SK-N-SH (cell line): Measurements from ENCODE around the gene EXD2. TPM values are rescaled to one million over a fixed set of nuclear protein-coding genes. Genes with fewer than 3 reads are reported as not detected.

ENCODE experiments used
- CTCF ChIA-PET: fragments of 300-600, 350-600 bp; formaldehyde crosslinking; extraction: SDS; loops from one replicate; lab custom pipeline; 2021; lab: Yijun Ruan, JAX
- POLR2A ChIA-PET: fragments of 350-600 bp; sonication (Branson Sonifier 250); formaldehyde crosslinking; extraction: SDS; loops from one replicate; lab custom pipeline; 2020; ENCODE audit warnings: antibody characterized with exemption, inconsistent platforms; lab: Yijun Ruan, JAX
- DNase-seq: peaks from one replicate; pipeline ENCODE4 v3.0.0; 2012
- H2AFZ ChIP-seq: fragments of 200-600 bp; sonication (generic); 2 replicates; pipeline ENCODE4 v1.8.1; 2016; ENCODE audit warnings: antibody characterized with exemption, mild to moderate bottlenecking, low read depth
- H3F3A ChIP-seq: fragments of 200-600 bp; sonication (generic); replicated peaks from 2 replicates; pipeline ENCODE3; 2016; ENCODE audit warnings: antibody characterized with exemption, mild to moderate bottlenecking; ENCODE audit not compliant: insufficient read depth
- H3K27ac ChIP-seq, 2 experiments: fragments of 200-500 bp in 1 of 2; fragments of 200-600 bp in 1 of 2; sonication (Bioruptor generic) in 1 of 2; sonication (generic), shearing (Covaris generic) in 1 of 2; 2 replicates each; pipeline versions ENCODE4 v1.5.1 to v1.6.1; 2014 to 2016; ENCODE audit warnings: low read depth in 2 of 2, inconsistent platforms in 1 of 2, low read length in 1 of 2, mild to moderate bottlenecking in 1 of 2, mixed read lengths in 1 of 2
- H3K27me3 ChIP-seq: fragments of 200-600 bp; sonication (generic), shearing (Covaris generic); 2 replicates; pipeline ENCODE4 v1.6.1; 2016; ENCODE audit warnings: mixed run types; ENCODE audit not compliant: insufficient read depth
- H3K36me3 ChIP-seq, 2 experiments: fragments of 200-500 bp in 1 of 2; fragments of 200-600 bp in 1 of 2; sonication (Bioruptor generic) in 1 of 2; sonication (generic) in 1 of 2; replicated peaks in 1 of 2; 2 replicates each; pipeline versions ENCODE3 to v1.5.1; 2014 to 2016; ENCODE audit warnings: low read length in 1 of 2, mild to moderate bottlenecking in 1 of 2; ENCODE audit not compliant: insufficient read depth in 2 of 2, control insufficient read depth in 1 of 2
- H3K4me1 ChIP-seq, 2 experiments: fragments of 200-500 bp in 1 of 2; fragments of 200-600 bp in 1 of 2; sonication (Bioruptor generic) in 1 of 2; sonication (generic), shearing (Covaris generic) in 1 of 2; 2 replicates each; pipeline versions ENCODE4 v1.5.1 to v1.6.1; 2014 to 2016; ENCODE audit warnings: low read depth in 1 of 2, low read length in 1 of 2, mixed run types in 1 of 2; ENCODE audit not compliant: insufficient read depth in 2 of 2, control insufficient read depth in 1 of 2
- H3K4me2 ChIP-seq: fragments of 200-600 bp; sonication (generic), shearing (Covaris generic); 2 replicates; pipeline ENCODE4 v1.6.1; 2017; ENCODE audit warnings: mixed run types
- H3K4me3 ChIP-seq, 2 experiments: fragments of 200-500 bp in 1 of 2; fragments of 200-600 bp in 1 of 2; sonication (Bioruptor generic) in 1 of 2; sonication (generic), shearing (Covaris generic) in 1 of 2; 2 replicates each; pipeline versions ENCODE4 v1.5.1 to v1.8.1; 2014 to 2016; ENCODE audit warnings: low read depth in 2 of 2, inconsistent platforms in 1 of 2, low read length in 1 of 2, mild to moderate bottlenecking in 1 of 2, mixed read lengths in 1 of 2, moderate library complexity in 1 of 2
- H3K79me2 ChIP-seq: fragments of 200-600 bp; sonication (generic); 2 replicates; pipeline ENCODE4 v1.8.1; 2017; ENCODE audit warnings: mild to moderate bottlenecking; ENCODE audit not compliant: insufficient read depth
- H3K9ac ChIP-seq: fragments of 200-600 bp; sonication (generic); 2 replicates; pipeline ENCODE4 v1.6.1; 2017; ENCODE audit warnings: mixed run types
- H3K9me2 ChIP-seq: fragments of 200-600 bp; sonication (generic); 2 replicates; pipeline ENCODE4 v1.6.1; 2017; ENCODE audit warnings: mixed run types
- H3K9me3 ChIP-seq: fragments of 200-600 bp; sonication (generic); 2 replicates; pipeline ENCODE4 v1.6.1; 2017; ENCODE audit warnings: mixed run types, mild to moderate bottlenecking, moderate library complexity
- H4K20me1 ChIP-seq: fragments of 200-600 bp; sonication (generic); 2 replicates; pipeline ENCODE4 v1.6.1; 2017; ENCODE audit warnings: mild to moderate bottlenecking, mixed run types; ENCODE audit not compliant: insufficient read depth
- CHD2 ChIP-seq: fragments of 150-350 bp; IDR thresholded peaks from 2 replicates; pipeline ENCODE4 v1.6.1; 2018; ENCODE audit warnings: low read length; ENCODE audit not compliant: partially characterized antibody
- ELF1 ChIP-seq: IDR thresholded peaks from 2 replicates; pipeline ENCODE4 v1.4.0; 2012
- EP300 ChIP-seq, 2 experiments: IDR thresholded peaks; 2 replicates each; pipeline versions ENCODE4 v1.4.0 to v1.6.1; 2012; ENCODE audit warnings: borderline replicate concordance in 1 of 2, low read depth in 1 of 2, low read length in 1 of 2
- FOXJ3 ChIP-seq: sonication (generic); formaldehyde crosslinking; IDR thresholded peaks from 2 replicates; pipeline ENCODE4 v1.5.1; 2020; ENCODE audit warnings: mild to moderate bottlenecking, missing genetic modification reagents
- MXI1 ChIP-seq: IDR thresholded peaks from 2 replicates; pipeline ENCODE4 v1.6.1; 2012; ENCODE audit warnings: mild to moderate bottlenecking, low read depth, low read length, improper control_type of control experiment
- PBX3 ChIP-seq: IDR thresholded peaks from 2 replicates; pipeline ENCODE4; 2012
- RCOR1 ChIP-seq: fragments of 150-350 bp; IDR thresholded peaks from 2 replicates; pipeline ENCODE4 v1.6.1; 2017; ENCODE audit warnings: antibody characterized with exemption, low read length
- REST ChIP-seq: IDR thresholded peaks from 2 replicates; pipeline ENCODE4 v1.6.1; 2012; ENCODE audit warnings: mild to moderate bottlenecking, low read depth, low read length, moderate library complexity
- TAF1 ChIP-seq: IDR thresholded peaks from 2 replicates; pipeline ENCODE4 v1.6.1; 2012; ENCODE audit warnings: low read depth, mild to moderate bottlenecking, low read length, moderate library complexity, borderline replicate concordance
- TEAD4 ChIP-seq: IDR thresholded peaks from 2 replicates; pipeline ENCODE4 v1.4.0; 2012; ENCODE audit warnings: mild to moderate bottlenecking, borderline replicate concordance; ENCODE audit not compliant: insufficient read depth
- YY1 ChIP-seq: IDR thresholded peaks from 2 replicates; pipeline ENCODE4 v1.4.0; 2012; ENCODE audit warnings: low read depth, mild to moderate bottlenecking
- ZBTB33 ChIP-seq: IDR thresholded peaks from 2 replicates; pipeline ENCODE4 v1.4.0; 2012; ENCODE audit warnings: low read depth, borderline replicate concordance
- WGBS: methylation state at CpG from one replicate; pipeline ENCODE4 v1.1.6; 2017; ENCODE audit warnings: low lambda C conversion rate; 5-methylcytosine and 5-hydroxymethylcytosine counted together
- polyA plus RNA-seq, 3 experiments: library from polyadenylated mRNA; depleted of rRNA; stranded (reverse); fragments of >200 nt; gene quantifications; 2 replicates each; pipeline ENCODE4 v1.2.3, GENCODE V29; 2012

Gene EXD2
- polyA plus RNA-seq, 1 of the 3 experiments (the other 2 are of a cell fraction) = 15.1 TPM

- H2AFZ ChIP-seq = no peak overlapping the region
- no peaks in the 10 kb centered on the region for H3K9me2 ChIP-seq
These were observed 35.4 kb downstream of the EXD2 start for GRCh38 chr14:69226736-69227135.

GRCh38 chr14:69231486-69231885 lies 40.2 kb downstream of the EXD2 start:
- WGBS = 73% methylated on average over 2 of the region's 2 CpGs
- Histone ChIP-seq H3K9ac (no peak overlapping the region), H3F3A (no peaks in the 10 kb centered on the region), H3K9me3 (no peaks in the 10 kb centered on the region), H3K4me2 (no peak overlapping the region), H3K36me3 (peaks cover 21 to 42% of the 10 kb centered on the region in 2 experiments), H3K79me2 (no peaks in the 10 kb centered on the region), H3K4me3 (no peak overlapping the region), H2AFZ (no peak overlapping the region), H3K27ac (no peak overlapping the region), H3K4me1 (no peaks in the 10 kb centered on the region; a peak in 1 of 4 replicates), H4K20me1 (no peaks in the 10 kb centered on the region), H3K27me3 (no peaks in the 10 kb centered on the region), H3K9me2 (no peaks in the 10 kb centered on the region)
- TF ChIP-seq TAF1 = no peak
- TF ChIP-seq REST = no peak
- no peak for TF ChIP-seq EP300 (IDR thresholded peaks at IDR 0.05; ENCODE audit: borderline replicate concordance in 1 of 2, low read depth in 1 of 2, low read length in 1 of 2)
- TF ChIP-seq ELF1 = no peak
- no peak for TF ChIP-seq PBX3
- TF ChIP-seq MXI1 = no peak
- TF ChIP-seq RCOR1 = no peak
- TF ChIP-seq FOXJ3 (CRISPR knock-in tag) = no peak
- TF ChIP-seq ZBTB33 = no peak
- no peak for TF ChIP-seq CHD2
- no peak for DNase-seq
- CTCF ChIA-PET = interaction anchor here (1.1 kb wide), 1 partner anchor 131 kb away, joined by 3 read pairs; no protein-coding TSS in a partner anchor
- POLR2A ChIA-PET = no interaction called here

More at GRCh38 chr14:69226736-69227135, 35.4 kb downstream of the EXD2 start:
- no peak for DNase-seq
- CTCF ChIA-PET = interaction anchor here (1.2 to 2.2 kb wide), 2 partner anchors 16 to 97 kb away, joined by 4 to 6 read pairs; no protein-coding TSS in a partner anchor
- peaks cover 12 to 24% of the 10 kb centered on the region in 2 experiments for H3K36me3 ChIP-seq
- 100% methylated on average over 2 of the region's 2 CpGs for WGBS
- no peak overlapping the region for H3K9ac ChIP-seq
- H3K4me3 ChIP-seq = no peak overlapping the region
- H3F3A ChIP-seq = peaks cover 5% of the 10 kb centered on the region
- H3K4me2 ChIP-seq = no peak overlapping the region
- no peaks in the 10 kb centered on the region for H4K20me1 ChIP-seq
- TF ChIP-seq TEAD4 (no peak), YY1 (no peak)
- TF ChIP-seq, all 33 proteins: peak for 0
- no peak overlapping the region for H3K27ac ChIP-seq
- H3K79me2 ChIP-seq = no peaks in the 10 kb centered on the region
- H3K27me3 ChIP-seq = no peaks in the 10 kb centered on the region
- H3K4me1 ChIP-seq = no peaks in the 10 kb centered on the region
- no peaks in the 10 kb centered on the region for H3K9me3 ChIP-seq
- POLR2A ChIA-PET = no interaction called here
